Upper lobe of left lung (tissue), 6 donors: ENCODE data around the gene NSMCE1. TPM values are rescaled to one million over a fixed set of nuclear protein-coding genes. Genes with fewer than 3 reads are reported as not detected.
A peak's percentile ranks its signal among the peaks of the same experiment; 100 is the strongest.

Experiments
- ATAC-seq, 2 donors: fragments of 200-7000 bp; cut with Tn5 transposase; one replicate each; pipeline ENCODE4 v1.9.1; 2022; ENCODE audit warnings: mild to moderate bottlenecking in 2 of 2, moderate library complexity in 2 of 2; ENCODE audit not compliant: low FRiP score in 2 of 2
- DNase-seq, 2 donors: peaks; one replicate each; pipeline ENCODE4 v3.0.0-alpha.2; 2019 to 2020
- H3K27ac ChIP-seq, 4 donors: fragments of 200-600 bp; sonication (generic); one replicate each; pipeline ENCODE4 v1.5.1; 2016 to 2019
- H3K27me3 ChIP-seq, 4 donors: fragments of 200-600 bp; sonication (generic); one replicate each; pipeline ENCODE4 v1.5.1; 2017 to 2019
- H3K36me3 ChIP-seq, 4 donors: fragments of 200-600 bp; sonication (generic); one replicate each; pipeline ENCODE4 v1.5.1; 2016 to 2019
- H3K4me1 ChIP-seq, 4 donors: fragments of 200-600 bp; sonication (generic); one replicate each; pipeline ENCODE4 v1.5.1; 2018 to 2019
- H3K4me3 ChIP-seq, 4 donors: fragments of 200-600 bp; sonication (generic); one replicate each; pipeline ENCODE4 v1.5.1; 2017 to 2019; ENCODE audit warnings: mild to moderate bottlenecking in 2 of 4, moderate library complexity in 1 of 4
- H3K9me3 ChIP-seq, 4 donors: fragments of 200-600 bp; sonication (generic); one replicate each; pipeline ENCODE4 v1.5.1; 2018 to 2019
- CTCF ChIP-seq, 6 experiments: fragments of 450-650 bp in 4 of 6; fragments of 200-600 bp in 2 of 6; sonication (generic) in 2 of 6; IDR thresholded peaks; one replicate each; pipeline ENCODE4 v1.5.1; 2016 to 2019; ENCODE audit warnings: antibody characterized with exemption in 6 of 6
- EP300 ChIP-seq, 4 donors: sonication (generic); formaldehyde crosslinking; IDR thresholded peaks; one replicate each; pipeline ENCODE4 v1.5.1; 2017; ENCODE audit warnings: antibody characterized with exemption in 4 of 4, control low read depth in 2 of 4
- POLR2A ChIP-seq, 4 donors: fragments of 450-650 bp; IDR thresholded peaks; one replicate each; pipeline ENCODE4 v1.5.1; 2016 to 2017; ENCODE audit warnings: antibody characterized with exemption in 4 of 4, mild to moderate bottlenecking in 2 of 4
- POLR2AphosphoS5 ChIP-seq, 2 donors: sonication (generic); formaldehyde crosslinking; IDR thresholded peaks; one replicate each; pipeline ENCODE4 v1.5.1; 2017; ENCODE audit warnings: antibody characterized with exemption in 2 of 2
- WGBS, 2 donors: methylation state at CpG; one replicate each; pipeline ENCODE4 v1.1.5; 2017 to 2018; 5-methylcytosine and 5-hydroxymethylcytosine counted together
- total RNA-seq, 6 donors: library from RNA; depleted of rRNA in 4 of 6; stranded (reverse); fragments of >200 nt in 4 of 6; gene quantifications; one replicate each; pipeline versions ENCODE4 v1.1.0 to v1.2.1, GENCODE V29; 2016 to 2021
- donor health status: DM: no; HTN: no; CAD: no; lungs with moderate emphysema.
- donor health status: DM: no; HTN: yes; CAD: no; lungs with severe emphysema.

The NSMCE1 gene
- total RNA-seq, 6 donors from 2014 or later = 14.7 to 50.6 (median 31.0) TPM

- TF ChIP-seq POLR2A (IDR thresholded peaks at IDR 0.05) = no peak
- TF ChIP-seq EP300 (IDR thresholded peaks at IDR 0.05) = no peak
- TF ChIP-seq POLR2AphosphoS5 (IDR thresholded peaks at IDR 0.05) = no peak
- TF ChIP-seq CTCF (IDR thresholded peaks at IDR 0.05) = no peak
- WGBS, 2 donors = 92% methylated on average over 3 of the region's 3 CpGs
- ATAC-seq = no peak
- no peak overlapping the region for H3K27ac ChIP-seq
- H3K9me3 ChIP-seq = no peaks in the 10 kb centered on the region
- no peak overlapping the region for H3K4me3 ChIP-seq
- H3K36me3 ChIP-seq = no peaks in the 10 kb centered on the region
- no peaks in the 10 kb centered on the region for H3K27me3 ChIP-seq
- DNase-seq = no peak
- H3K4me1 ChIP-seq = peaks cover 0 to 22% (median 14%) of the 10 kb centered on the region in 4 donors
Measured at GRCh38 chr16:27302126-27302525, 33.6 kb upstream of the NSMCE1 start.

GRCh38 chr16:27301236-27301861 is 32.8 kb upstream of the NSMCE1 start:
- Histone ChIP-seq H3K4me1 (peaks cover 0 to 22% (median 14%) of the 10 kb centered on the region in 4 donors), H3K36me3 (no peaks in the 10 kb centered on the region), H3K27ac (no peak overlapping the region), H3K27me3 (no peaks in the 10 kb centered on the region), H3K9me3 (no peaks in the 10 kb centered on the region), H3K4me3 (no peak overlapping the region)
- ATAC-seq (no peak), DNase-seq (no peak)
- WGBS, 2 donors = 95 to 97% methylated on average over 3 of the region's 3 CpGs
- TF ChIP-seq CTCF (IDR thresholded peaks at IDR 0.05) = no peak
- no peak for TF ChIP-seq POLR2AphosphoS5 (IDR thresholded peaks at IDR 0.05)
- no peak for TF ChIP-seq POLR2A (IDR thresholded peaks at IDR 0.05)
- TF ChIP-seq EP300 (IDR thresholded peaks at IDR 0.05) = no peak

GRCh38 chr16:27298132-27298531 is 29.6 kb upstream of the NSMCE1 start:
- WGBS, 2 donors = 97 to 98% methylated on average over 5 of the region's 5 CpGs
- no peak for TF ChIP-seq CTCF (IDR thresholded peaks at IDR 0.05)
- TF ChIP-seq EP300 (IDR thresholded peaks at IDR 0.05) = no peak
- no peak overlapping the region for H3K27ac ChIP-seq
- no peak for DNase-seq
- no peaks in the 10 kb centered on the region for H3K4me1 ChIP-seq
- H3K9me3 ChIP-seq = no peaks in the 10 kb centered on the region
- H3K4me3 ChIP-seq = no peak overlapping the region
- ATAC-seq = no peak
- H3K27me3 ChIP-seq = no peaks in the 10 kb centered on the region
- no peaks in the 10 kb centered on the region for H3K36me3 ChIP-seq

- no peaks in the 10 kb centered on the region for H3K36me3 ChIP-seq
- DNase-seq (no peak), ATAC-seq (no peak)
- H3K4me3 ChIP-seq = no peak overlapping the region
- TF ChIP-seq POLR2AphosphoS5 (IDR thresholded peaks at IDR 0.05) = no peak
- TF ChIP-seq EP300 (IDR thresholded peaks at IDR 0.05) = no peak
- TF ChIP-seq CTCF (IDR thresholded peaks at IDR 0.05) = no peak
- no peak for TF ChIP-seq POLR2A (IDR thresholded peaks at IDR 0.05)
- H3K27me3 ChIP-seq = no peaks in the 10 kb centered on the region
- no peaks in the 10 kb centered on the region for H3K9me3 ChIP-seq
- no peak overlapping the region for H3K27ac ChIP-seq
- no peaks in the 10 kb centered on the region for H3K4me1 ChIP-seq
- WGBS, 2 donors = 69 to 79% methylated on average over 5 of the region's 5 CpGs
Measured at GRCh38 chr16:27293343-27293742, 24.8 kb upstream of the NSMCE1 start.

GRCh38 chr16:27291722-27292240 is 23.2 kb upstream of the NSMCE1 start:
- Histone ChIP-seq H3K36me3 (no peaks in the 10 kb centered on the region), H3K27me3 (no peaks in the 10 kb centered on the region), H3K4me3 (no peak overlapping the region), H3K4me1 (peaks cover 0 to 3% (median 0%) of the 10 kb centered on the region in 4 donors), H3K9me3 (no peaks in the 10 kb centered on the region), H3K27ac (no peak overlapping the region)
- ATAC-seq (peak in 1 of 2 donors; percentile 12), DNase-seq (no peak)
- WGBS, 2 donors = 96 to 97% methylated on average over 4 of the region's 4 CpGs
- TF ChIP-seq CTCF (IDR thresholded peaks at IDR 0.05) (no peak), EP300 (IDR thresholded peaks at IDR 0.05) (no peak), POLR2AphosphoS5 (IDR thresholded peaks at IDR 0.05) (no peak)
